GM12891 (cell line): ENCODE measurements around the gene YES1.
"Not testable (repeated sequence)": the region's sequence is repeated elsewhere in the genome, so short reads cannot be mapped to it uniquely, and the experiment has no call there.

Experiments
- POLR2A ChIP-seq: IDR thresholded peaks from 2 replicates; pipeline ENCODE4 v1.6.1; 2011; ENCODE audit warnings: low read depth, low read length, control low read depth
- POLR2AphosphoS5 ChIP-seq: IDR thresholded peaks from 2 replicates; pipeline ENCODE4 v1.6.1; 2011; ENCODE audit warnings: low read depth, low read length, control low read depth

GRCh38 chr18:759864-760263 is 52.2 kb downstream of the YES1 start:
- not testable (repeated sequence) for TF ChIP-seq POLR2AphosphoS5, POLR2A
